NCI-H1694 (cell line): ENCODE data around the gene GNAT2.

Experiments used
- DNase-seq: peaks from one replicate; lab custom pipeline; 2025; lab: John Stamatoyannopoulos, UW

GNAT2 gene

GRCh38 chr1:109609881-109610280, 9.5 kb downstream of the GNAT2 start:
- DNase-seq = no peak

- DNase-seq = no peak
Measured at GRCh38 chr1:109605381-109605780, 14.0 kb downstream of the GNAT2 start.

DNA sequence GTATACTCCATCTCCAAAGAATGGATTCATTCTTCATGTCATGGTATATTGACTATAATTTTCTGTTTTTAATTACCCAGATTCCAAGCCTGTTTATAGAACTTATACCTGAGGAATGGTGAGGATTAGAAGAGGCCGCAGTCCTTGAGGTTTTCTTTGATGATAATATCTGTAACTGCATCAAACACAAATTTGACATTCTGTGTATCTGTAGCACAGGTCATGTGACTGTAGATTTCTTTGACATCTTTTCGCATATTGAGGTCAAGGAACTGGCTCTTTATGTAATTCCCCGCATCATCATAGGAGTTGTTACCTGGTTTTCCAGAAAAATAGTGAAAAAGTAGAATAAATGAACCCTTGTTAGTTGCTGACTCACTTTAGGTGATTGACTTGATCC, 16.2 kb downstream of the GNAT2 start:
- DNase-seq = no peak

GRCh38 chr1:109598655-109599054, 20.8 kb downstream of the GNAT2 start:
- DNase-seq = no peak

DNA sequence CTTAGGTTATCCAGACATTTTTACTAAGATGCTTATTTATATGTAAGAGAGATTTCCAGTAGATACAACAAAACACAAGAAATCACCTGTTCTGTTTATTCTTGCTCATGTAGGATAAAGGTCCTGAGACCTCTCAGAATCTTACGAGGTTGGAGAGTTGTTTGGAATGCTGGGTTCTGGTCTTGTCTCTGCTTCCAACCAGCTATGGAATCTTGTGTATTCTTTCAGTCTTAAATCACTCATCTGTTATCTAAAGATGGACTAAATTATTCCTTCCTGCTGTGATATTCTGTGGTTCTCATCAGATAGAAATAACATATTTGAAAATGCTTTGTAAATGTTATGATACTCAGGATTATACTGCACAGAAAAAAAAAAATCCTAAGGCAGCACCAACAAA, 21.3 kb downstream of the GNAT2 start:
- DNase-seq = no peak

- no peak for DNase-seq
Measured at GRCh38 chr1:109595531-109595930, 23.9 kb downstream of the GNAT2 start.

GRCh38 chr1:109592916-109593315, 26.5 kb downstream of the GNAT2 start:
- no peak for DNase-seq

DNA sequence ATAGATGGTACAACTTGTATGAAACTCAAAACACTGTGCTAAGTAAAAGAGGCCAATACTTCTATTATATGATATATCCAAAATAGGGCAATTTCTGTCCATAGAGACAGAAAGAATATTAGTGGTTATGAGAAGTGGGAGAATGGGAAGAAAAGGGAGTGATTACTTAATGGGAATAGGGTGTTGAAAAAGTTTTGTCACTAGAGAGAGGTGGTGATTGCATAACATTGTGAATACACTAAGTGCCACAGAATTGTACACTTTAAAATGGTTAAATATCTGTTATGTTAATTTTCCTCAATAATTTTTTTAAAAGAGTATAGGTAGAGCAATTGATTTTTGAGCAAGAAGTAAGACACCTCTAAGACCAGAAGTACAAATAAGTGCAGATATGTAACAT, 29.7 kb downstream of the GNAT2 start:
- DNase-seq = no peak

DNA sequence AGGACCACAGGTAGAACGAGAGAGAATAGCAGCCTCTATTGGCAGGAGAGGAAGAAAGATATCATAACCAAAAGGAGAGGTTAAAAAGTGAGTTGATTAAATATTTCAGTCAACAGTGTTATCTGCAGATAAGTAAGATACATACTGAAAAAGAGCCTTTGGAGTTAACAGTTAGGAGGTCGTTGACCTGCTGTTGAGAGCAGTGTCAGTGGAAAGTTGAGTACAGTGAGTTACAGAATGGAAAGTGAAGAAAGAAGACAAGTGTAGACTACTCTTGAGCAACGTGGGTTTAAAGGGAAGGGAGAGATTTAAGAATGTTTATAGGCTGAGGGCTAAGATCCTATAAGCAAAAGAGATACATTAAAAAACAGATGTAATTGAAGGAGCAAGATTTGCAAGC, 30.2 kb downstream of the GNAT2 start:
- no peak for DNase-seq

GRCh38 chr1:109586055-109586454, 33.4 kb downstream of the GNAT2 start:
- DNase-seq = no peak

- DNase-seq = no peak
Measured at GRCh38 chr1:109584766-109585165, 34.6 kb downstream of the GNAT2 start.

- DNase-seq = no peak
Measured at GRCh38 chr1:109582021-109582420, 37.4 kb downstream of the GNAT2 start.

- peak; percentile 74 for DNase-seq
Measured at GRCh38 chr1:109579491-109579890, 39.9 kb downstream of the GNAT2 start.

- DNase-seq = no peak
Measured at GRCh38 chr1:109578947-109579443, 40.4 kb downstream of the GNAT2 start.

GRCh38 chr1:109573785-109574184, 45.6 kb downstream of the GNAT2 start:
- no peak for DNase-seq

DNA sequence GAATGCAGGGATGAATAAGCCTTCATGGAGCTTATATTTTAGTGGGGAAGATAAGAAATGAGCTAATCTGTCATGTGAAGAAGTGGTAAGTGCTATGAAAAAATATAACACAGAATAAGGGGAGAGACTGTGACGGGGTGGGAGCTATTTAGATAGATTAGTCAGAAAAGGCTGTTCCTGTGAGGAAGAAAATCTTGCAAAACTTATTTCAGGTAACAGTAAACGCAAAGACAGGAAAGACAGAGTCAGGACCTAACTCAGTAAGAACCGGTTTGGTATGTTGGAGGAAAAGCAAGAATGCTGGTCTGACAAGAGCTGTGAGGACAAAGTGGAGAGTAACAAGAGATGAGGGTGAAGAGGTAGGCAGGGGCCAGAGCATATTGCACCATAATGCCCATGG, 49.0 kb downstream of the GNAT2 start:
- no peak for DNase-seq

DNA sequence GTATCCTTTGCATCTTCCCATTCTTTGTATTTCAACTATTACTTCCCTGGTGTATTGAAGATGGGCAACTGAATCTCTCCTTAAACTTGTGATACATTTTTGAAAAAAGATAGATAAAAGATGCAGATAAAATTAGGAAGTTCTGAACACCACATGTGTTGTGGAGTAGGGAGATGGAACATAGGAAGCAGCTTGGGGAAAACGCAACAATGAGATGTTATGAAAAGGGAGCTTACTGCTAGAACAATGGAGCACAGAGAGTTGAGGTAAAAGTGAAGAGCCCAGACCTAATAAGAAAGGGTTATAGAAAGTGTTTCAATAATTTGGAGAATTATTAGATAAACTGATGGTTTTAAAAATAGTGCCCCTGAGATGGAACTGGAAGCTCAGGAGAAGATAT, 50.1 kb downstream of the GNAT2 start:
- no peak for DNase-seq

DNA sequence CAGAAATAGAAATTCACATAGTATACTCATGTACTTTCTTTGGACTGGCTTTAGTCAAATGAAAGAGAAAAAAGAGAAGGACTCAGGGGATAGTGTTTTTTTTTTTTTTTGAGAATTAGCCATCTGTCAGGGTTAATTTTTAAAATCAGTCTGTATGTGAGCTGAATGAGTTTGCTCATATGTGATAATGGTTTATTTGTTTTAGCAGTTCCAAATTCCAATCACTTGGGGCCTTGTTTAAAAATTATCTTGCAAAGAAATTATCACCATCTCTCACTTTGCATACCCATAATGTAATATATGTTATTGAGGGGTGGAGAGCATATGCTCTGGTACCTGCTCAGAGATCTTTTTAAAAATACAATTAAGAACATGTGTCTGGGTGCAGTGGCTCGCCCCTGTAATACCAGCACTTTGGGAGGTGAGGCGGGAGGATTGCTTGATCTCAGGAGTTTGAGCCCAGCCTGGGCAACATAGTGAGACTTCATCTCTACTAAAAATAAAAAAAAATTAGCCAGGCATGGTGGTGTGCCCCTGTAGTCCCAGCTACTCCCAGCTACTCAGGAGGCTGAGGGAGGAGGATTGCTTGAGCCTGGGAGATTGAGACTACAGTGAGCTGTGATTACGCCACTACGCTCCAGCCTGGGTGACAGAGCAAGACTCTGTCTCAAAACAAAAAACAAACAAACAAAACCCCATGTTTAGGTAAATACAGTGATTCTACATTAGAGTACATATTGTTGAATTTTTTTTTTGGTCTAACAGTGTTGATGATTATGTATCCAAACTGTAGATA, 51.3 kb downstream of the GNAT2 start:
- peak; percentile 69 for DNase-seq

DNA sequence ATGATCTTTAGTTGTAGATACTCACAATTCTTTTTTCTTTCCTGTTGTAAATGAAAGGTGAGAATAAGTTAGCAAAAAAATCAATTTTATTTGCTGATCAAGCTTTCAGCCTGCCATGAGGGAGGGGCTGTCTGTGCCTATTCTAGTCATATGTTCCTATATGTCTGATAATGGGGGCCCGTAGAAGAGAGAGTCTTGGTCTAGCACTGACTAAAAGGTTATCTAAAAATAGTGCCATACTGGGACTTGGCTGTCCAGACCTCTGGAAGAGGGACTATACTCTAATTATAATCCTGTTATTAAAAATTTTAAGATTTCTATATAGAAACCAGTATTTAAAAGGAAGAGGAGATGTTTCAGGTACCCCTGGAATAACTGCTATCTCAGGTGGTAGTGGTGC, 52.4 kb downstream of the GNAT2 start:
- DNase-seq = no peak

GRCh38 chr1:109565241-109565640, 54.2 kb downstream of the GNAT2 start:
- DNase-seq = no peak

DNA sequence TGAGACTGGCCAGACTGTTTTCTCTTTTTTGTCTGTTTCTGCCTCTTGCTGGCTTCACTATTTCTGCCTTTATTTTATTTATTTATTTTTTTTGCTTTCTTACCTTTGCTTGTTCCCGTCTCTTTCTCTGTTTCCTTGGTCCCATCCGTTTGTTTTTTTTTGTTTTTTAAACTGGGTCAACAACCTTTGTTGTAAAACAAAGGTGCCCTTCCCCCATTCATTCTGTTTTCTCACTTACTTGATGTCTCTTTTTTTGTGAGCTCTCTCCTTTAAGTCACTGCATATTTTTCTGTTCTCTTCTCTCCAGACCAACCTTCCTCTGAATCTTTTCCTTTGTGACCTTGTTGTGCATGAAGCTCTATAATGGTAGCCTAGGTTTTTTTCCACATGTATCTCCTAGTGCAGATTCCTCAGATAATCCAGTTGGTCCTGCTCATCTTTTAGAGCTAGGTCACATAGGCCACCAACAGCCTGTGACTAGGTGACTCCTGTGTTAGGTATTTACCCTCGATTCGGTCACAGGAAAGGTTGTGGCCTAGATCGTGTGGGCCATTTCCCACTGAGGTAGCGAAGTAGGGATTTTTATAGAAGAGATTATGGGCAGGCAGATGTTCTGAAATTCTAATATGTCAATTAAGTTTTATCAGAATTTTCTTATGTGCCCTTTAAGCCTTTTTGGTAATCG, 55.1 kb downstream of the GNAT2 start:
- DNase-seq = no peak

- no peak for DNase-seq
Measured at GRCh38 chr1:109559995-109560394, 59.4 kb downstream of the GNAT2 start.

DNA sequence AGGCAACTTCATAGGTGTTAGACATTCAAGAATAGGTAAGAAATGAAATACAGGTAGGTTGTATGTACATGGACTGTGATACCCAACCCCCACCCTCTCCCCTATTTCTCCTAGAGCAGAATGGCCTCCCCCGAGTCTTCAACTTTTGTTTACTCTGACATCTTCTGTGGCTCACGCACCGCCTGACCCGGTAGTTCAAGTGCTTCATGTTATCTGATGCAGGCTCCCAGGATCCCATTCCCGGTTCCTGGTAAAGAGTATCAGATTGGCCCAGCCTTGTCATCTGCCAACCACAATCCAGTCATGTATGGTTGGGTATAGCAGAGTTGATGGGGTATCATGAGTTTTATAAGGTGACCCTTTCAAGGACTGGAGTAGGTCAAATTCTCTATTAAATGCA, 61.9 kb downstream of the GNAT2 start:
- no peak for DNase-seq

DNA sequence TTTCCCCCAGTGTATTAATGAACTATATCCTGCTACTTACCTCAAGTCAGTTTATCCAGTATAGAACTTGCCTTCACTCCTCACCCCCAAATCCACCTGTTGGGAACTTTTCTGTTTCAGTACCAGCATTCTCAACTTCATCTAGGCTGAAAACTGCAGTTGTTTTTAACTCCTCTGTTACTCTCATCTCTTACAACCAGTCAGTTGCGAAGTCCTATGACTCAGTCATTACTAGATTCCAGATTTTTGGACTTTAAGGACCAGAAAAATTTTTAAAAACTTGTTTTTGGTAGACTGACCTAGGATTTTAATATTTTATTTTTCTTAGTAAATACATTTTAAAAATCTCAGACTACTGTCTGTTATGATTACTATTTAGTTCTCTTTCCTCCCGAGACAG, 62.9 kb downstream of the GNAT2 start:
- DNase-seq = no peak
